Karpas-422 (cell line): ENCODE data around the gene TIPIN. TPM values are rescaled to one million over a fixed set of nuclear protein-coding genes. Genes with fewer than 3 reads are reported as not detected.

Experiments
- DNase-seq: peaks from one replicate; pipeline ENCODE4 v3.0.0-alpha.2; 2015
- H2AFZ ChIP-seq: fragments of 200-600 bp; sonication (generic); 2 replicates; pipeline ENCODE4 v1.6.1; 2014; ENCODE audit warnings: antibody characterized with exemption, low read length, mixed read lengths
- H3K27ac ChIP-seq: fragments of 200-600 bp; sonication (generic); 2 replicates; pipeline ENCODE4 v1.5.1; 2014; ENCODE audit warnings: mild to moderate bottlenecking, low read length, moderate library complexity
- H3K27me3 ChIP-seq: fragments of 200-600 bp; sonication (generic); 2 replicates; pipeline ENCODE4 v1.6.1; 2014; ENCODE audit warnings: low read length, mixed read lengths
- H3K36me3 ChIP-seq: fragments of 200-600 bp; sonication (generic); 2 replicates; pipeline ENCODE4 v1.6.1; 2014; ENCODE audit warnings: low read length, mixed read lengths; ENCODE audit not compliant: insufficient read depth
- H3K4me1 ChIP-seq: fragments of 200-600 bp; sonication (generic); 2 replicates; pipeline ENCODE4 v1.6.1; 2014; ENCODE audit warnings: mild to moderate bottlenecking, low read length, mixed read lengths
- H3K4me2 ChIP-seq: fragments of 200-600 bp; sonication (generic); 2 replicates; pipeline ENCODE4 v1.6.1; 2014; ENCODE audit warnings: low read length, low read depth, mild to moderate bottlenecking; ENCODE audit not compliant: poor library complexity, severe bottlenecking
- H3K4me3 ChIP-seq: fragments of 200-600 bp; sonication (generic); 2 replicates; pipeline ENCODE4 v1.5.1; 2014; ENCODE audit warnings: mild to moderate bottlenecking, antibody characterized with exemption, low read length, mixed read lengths
- H3K79me2 ChIP-seq: fragments of 200-600 bp; sonication (generic); 2 replicates; pipeline ENCODE4 v1.6.1; 2014; ENCODE audit warnings: mild to moderate bottlenecking, low read length, mixed read lengths
- H3K9ac ChIP-seq: fragments of 200-600 bp; sonication (generic); 2 replicates; pipeline ENCODE4 v1.6.0; 2014; ENCODE audit warnings: low read length
- H3K9me2 ChIP-seq: fragments of 200-600 bp; sonication (generic), shearing (Covaris generic); replicated peaks from 2 replicates; pipeline ENCODE4 v1.6.0; 2014; ENCODE audit warnings: mild to moderate bottlenecking, low read length, moderate library complexity; ENCODE audit not compliant: insufficient read depth
- H3K9me3 ChIP-seq: fragments of 300-700, 200-600 bp; sonication (generic); 2 replicates; pipeline ENCODE4 v1.6.1; 2014; ENCODE audit warnings: low read length, mixed read lengths
- H4K20me1 ChIP-seq: fragments of 200-600 bp; sonication (generic); 2 replicates; pipeline ENCODE4 v1.6.1; 2014; ENCODE audit warnings: mild to moderate bottlenecking, antibody characterized with exemption, low read length, low read depth; ENCODE audit not compliant: insufficient read depth
- total RNA-seq: library from RNA; depleted of rRNA; stranded (reverse); fragments of >200 nt; shearing (Covaris generic); gene quantifications from 2 replicates; pipeline ENCODE4 v1.2.3, GENCODE V29; 2014; ENCODE audit warnings: low replicate concordance; rRNA removed

The TIPIN gene
- 8.4 and 16.5 TPM in 2 replicates for total RNA-seq

DNA sequence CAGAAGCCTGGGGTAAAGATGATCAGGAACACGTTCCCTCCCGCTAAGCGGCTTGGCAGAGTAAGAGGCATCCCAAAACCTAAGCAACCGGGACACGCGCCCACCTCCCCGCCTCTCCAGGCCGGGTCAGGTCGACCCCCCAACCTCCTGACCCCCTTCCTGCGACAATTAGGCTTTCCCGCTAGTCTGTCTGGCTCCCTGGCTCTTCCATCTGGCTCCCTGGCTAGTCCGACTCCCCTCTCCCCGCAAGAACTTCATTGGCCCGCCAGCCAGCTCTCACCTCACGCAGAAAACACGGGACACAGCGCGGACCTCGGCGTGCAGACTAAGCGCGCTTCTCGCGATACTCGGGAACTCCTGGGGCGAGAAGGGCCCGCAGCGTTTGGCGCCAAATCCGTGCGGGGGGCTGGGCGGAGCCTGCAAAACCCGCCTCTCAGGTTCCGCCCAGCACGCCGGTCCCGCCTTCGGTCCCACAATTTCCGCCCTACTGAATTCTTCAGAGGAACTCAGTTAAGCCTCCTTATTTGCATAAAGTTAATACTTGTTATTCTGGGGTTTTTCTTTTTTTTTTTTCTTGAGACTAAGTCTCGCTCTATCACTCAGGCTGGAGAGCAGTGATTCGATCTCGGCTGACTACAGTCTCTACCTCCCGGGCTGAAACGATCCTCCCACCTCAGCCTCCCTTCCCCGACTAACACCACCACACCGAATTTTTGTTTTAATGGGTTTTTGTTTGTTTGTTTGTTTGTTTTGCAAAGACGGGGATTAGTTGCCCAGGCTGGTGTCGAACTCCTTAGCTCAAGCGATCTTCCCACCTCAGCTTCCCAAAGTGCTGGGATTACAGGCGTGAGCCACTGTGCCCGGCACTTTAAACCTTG is at the start of gene TIPIN:
Gene TIPIN (minus strand): TSS at position 327 of the 878 bp plus-strand sequence. CDS start 3,738 bp downstream, outside the sequence.
- H3K9me3 ChIP-seq: no peaks in the 10 kb centered on the region

GRCh38 chr15:66405615-66406014 is 49.1 kb upstream of the TIPIN start:
- Histone ChIP-seq H3K4me1 (peaks cover 83% of the 10 kb centered on the region), H4K20me1 (0 out of 2 replicates have a peak, but pooled peaks cover 3% of the 10 kb centered on the region)

More for the DNA sequence above, at the start of gene TIPIN:
- Histone ChIP-seq H3K9me2 (no peaks in the 10 kb centered on the region), H3K79me2 (peaks cover 34% of the 10 kb centered on the region), H3K27me3 (no peaks in the 10 kb centered on the region), H3K4me2 (peak within 1 kb of the TSS; percentile 84), H3K4me1 (peaks cover 30% of the 10 kb centered on the region), H3K27ac (peak within 1 kb of the TSS; percentile 65), H2AFZ (peak within 1 kb of the TSS; percentile 74; the same call in 1 of the 2 replicates), H3K9ac (peak within 1 kb of the TSS; percentile 86), H4K20me1 (no peaks in the 10 kb centered on the region), H3K36me3 (peaks cover 8% of the 10 kb centered on the region; the same call in 1 of the 2 replicates), H3K4me3 (peak within 1 kb of the TSS; percentile 85)
- DNase-seq: peak; percentile 100

DNA sequence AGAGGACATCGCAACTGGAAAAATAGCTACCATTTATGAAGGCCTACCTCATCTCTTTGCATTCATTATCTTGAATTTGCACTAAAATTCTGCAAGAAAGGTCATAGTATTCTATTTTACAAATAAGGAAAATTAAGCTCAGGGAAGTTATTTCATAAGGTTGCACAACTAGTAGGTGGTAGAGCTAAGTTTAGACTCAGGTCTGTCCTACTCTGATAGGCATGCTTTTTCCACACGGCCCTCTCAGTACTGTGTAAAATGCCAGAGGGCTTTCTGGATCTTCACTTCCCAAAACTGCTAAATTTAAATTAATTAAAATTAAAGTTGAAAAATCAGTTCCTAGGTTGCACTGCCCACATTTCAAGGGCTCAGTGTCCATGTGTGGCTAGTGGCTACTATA is 48.5 kb upstream of the TIPIN start:
- H3K79me2 ChIP-seq: peaks cover 100% of the 10 kb centered on the region
- H3K9ac ChIP-seq: no peak overlapping the region
- H3K9me3 ChIP-seq: no peaks in the 10 kb centered on the region
- no peaks in the 10 kb centered on the region for H3K9me2 ChIP-seq
- 0 out of 2 replicates have a peak overlapping the region, but pooled peaks have one; percentile 8 for H3K27ac ChIP-seq
- peak overlapping the region; percentile 0 for H3K4me2 ChIP-seq
- H3K27me3 ChIP-seq: no peaks in the 10 kb centered on the region
- no peak overlapping the region for H2AFZ ChIP-seq
- peaks cover 9% of the 10 kb centered on the region; the same call in 1 of the 2 replicates for H3K36me3 ChIP-seq
- H4K20me1 ChIP-seq: 0 out of 2 replicates have a peak, but pooled peaks cover 3% of the 10 kb centered on the region
- peaks cover 89% of the 10 kb centered on the region for H3K4me1 ChIP-seq
- no peak for DNase-seq
- no peak overlapping the region for H3K4me3 ChIP-seq

More at GRCh38 chr15:66405615-66406014, 49.1 kb upstream of the TIPIN start:
- H3K36me3 ChIP-seq: peaks cover 14% of the 10 kb centered on the region
- no peak overlapping the region for H2AFZ ChIP-seq
- H3K9ac ChIP-seq: no peak overlapping the region
- no peaks in the 10 kb centered on the region for H3K9me3 ChIP-seq
- no peak for DNase-seq
- H3K27me3 ChIP-seq: no peaks in the 10 kb centered on the region
- peak overlapping the region; percentile 0 for H3K4me2 ChIP-seq
- 0 out of 2 replicates have a peak overlapping the region, but pooled peaks have one; percentile 6 for H3K27ac ChIP-seq
- no peak overlapping the region for H3K4me3 ChIP-seq
- H3K79me2 ChIP-seq: peaks cover 100% of the 10 kb centered on the region
- H3K9me2 ChIP-seq: no peaks in the 10 kb centered on the region

DNA sequence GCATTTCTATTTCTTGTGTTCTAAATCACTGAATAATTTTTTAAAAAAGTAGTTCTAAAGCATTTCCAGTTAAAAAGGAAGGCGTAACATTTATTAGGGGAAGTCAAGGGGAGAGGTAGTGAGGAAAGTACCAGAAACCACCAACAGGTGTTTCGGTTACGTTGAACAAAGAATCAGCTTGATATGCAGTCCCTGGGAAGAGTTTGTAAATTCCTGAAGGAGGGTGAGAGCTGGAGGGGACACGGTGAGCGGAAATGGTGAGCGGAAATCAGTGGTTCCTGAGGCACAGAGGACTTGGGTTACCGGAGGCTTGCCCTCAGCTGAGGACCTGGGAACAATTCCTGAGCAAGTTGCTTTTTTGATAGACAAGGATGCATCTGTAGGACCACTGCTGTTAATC is 48.0 kb upstream of the TIPIN start:
- Histone ChIP-seq H4K20me1 (no peaks in the 10 kb centered on the region), H3K4me3 (no peak overlapping the region), H3K36me3 (peaks cover 7% of the 10 kb centered on the region; the same call in 1 of the 2 replicates), H2AFZ (no peak overlapping the region), H3K9me3 (no peaks in the 10 kb centered on the region), H3K4me1 (peaks cover 88% of the 10 kb centered on the region), H3K9ac (no peak overlapping the region), H3K9me2 (no peaks in the 10 kb centered on the region), H3K27me3 (no peaks in the 10 kb centered on the region), H3K4me2 (no peak overlapping the region), H3K27ac (0 out of 2 replicates have a peak overlapping the region, but pooled peaks have one; percentile 8), H3K79me2 (peaks cover 99% of the 10 kb centered on the region)
- DNase-seq: no peak

DNA sequence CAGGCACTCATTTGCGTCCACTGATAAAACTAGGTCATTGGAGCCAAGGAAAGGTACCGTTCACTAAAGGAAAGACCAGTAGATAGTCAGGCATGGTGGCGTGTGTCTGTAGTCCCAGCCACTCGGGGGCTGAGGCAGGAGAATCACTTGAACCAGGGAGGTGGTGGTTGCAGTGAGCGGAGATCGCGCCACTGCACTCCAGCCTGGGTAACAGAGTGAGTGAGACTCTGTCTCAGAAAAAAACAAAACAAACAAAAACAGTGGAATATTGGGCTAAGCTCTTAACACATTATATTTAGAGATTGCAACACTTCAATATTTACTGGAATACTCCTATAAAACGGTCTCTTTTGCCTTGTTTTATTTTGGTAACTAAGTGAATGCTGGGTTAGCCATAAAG is 47.6 kb upstream of the TIPIN start:
- Histone ChIP-seq H3K36me3 (peaks cover 4% of the 10 kb centered on the region; the same call in 1 of the 2 replicates), H3K27ac (peak overlapping the region; percentile 85; the same call in 1 of the 2 replicates), H2AFZ (no peak overlapping the region), H3K9ac (no peak overlapping the region), H3K4me2 (peak overlapping the region; percentile 11), H3K9me2 (no peaks in the 10 kb centered on the region), H3K4me1 (peaks cover 88% of the 10 kb centered on the region), H4K20me1 (no peaks in the 10 kb centered on the region), H3K27me3 (no peaks in the 10 kb centered on the region), H3K79me2 (peaks cover 99% of the 10 kb centered on the region), H3K9me3 (no peaks in the 10 kb centered on the region), H3K4me3 (no peak overlapping the region)
- no peak for DNase-seq

DNA sequence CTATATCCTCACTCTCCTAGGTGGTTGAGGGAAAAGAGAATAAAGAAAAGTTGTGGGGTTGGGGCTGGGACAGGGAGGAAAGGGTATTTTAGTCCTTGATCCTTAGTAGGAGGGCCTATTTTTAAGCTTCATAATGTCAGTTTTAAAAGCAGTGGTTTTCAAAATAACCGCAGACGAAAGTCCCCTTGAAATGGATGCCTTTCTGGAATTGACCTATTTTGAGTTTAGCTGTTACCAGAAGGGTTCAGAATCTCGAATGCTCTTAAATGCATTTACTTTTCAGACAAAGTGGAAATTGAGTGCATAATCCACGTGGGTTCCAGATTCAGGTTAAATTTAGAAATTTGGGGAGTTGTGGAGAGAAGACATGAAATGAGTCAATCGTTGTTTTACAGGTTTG is 46.8 kb upstream of the TIPIN start:
- H3K4me1 ChIP-seq: peaks cover 84% of the 10 kb centered on the region

DNA sequence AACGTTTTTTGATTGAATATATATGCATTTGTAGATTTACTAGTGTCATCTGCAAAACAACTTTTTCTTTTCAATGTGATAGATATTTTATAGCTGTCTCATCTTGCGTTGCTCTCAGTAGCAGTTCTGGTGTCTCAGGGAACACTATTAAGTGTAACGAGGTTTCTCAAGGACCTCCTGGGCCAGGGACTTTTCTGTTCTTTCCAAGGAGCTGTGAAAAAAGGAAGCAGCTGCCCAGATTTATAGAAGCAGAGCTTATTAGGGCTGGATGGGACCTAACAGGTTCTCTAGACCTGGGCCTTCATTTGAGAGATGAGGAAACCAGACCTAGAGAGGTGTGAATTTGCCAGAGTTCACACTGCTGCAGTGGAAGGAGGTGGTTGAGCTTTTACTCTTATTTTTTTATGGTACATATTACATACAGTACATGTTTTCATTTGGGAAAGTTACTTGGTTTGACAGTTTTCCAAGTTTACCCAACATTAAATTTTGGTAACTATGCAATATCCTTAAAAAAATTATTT is 46.3 kb upstream of the TIPIN start:
- Histone ChIP-seq H3K4me3 (no peak overlapping the region), H3K9me2 (no peaks in the 10 kb centered on the region), H3K27me3 (no peaks in the 10 kb centered on the region), H3K79me2 (peaks cover 99% of the 10 kb centered on the region), H2AFZ (no peak overlapping the region), H3K36me3 (no peaks in the 10 kb centered on the region), H3K4me1 (peaks cover 82% of the 10 kb centered on the region), H3K9ac (peak overlapping the region; percentile 22; the same call in 1 of the 2 replicates), H4K20me1 (no peaks in the 10 kb centered on the region), H3K4me2 (peak overlapping the region; percentile 72), H3K27ac (peak overlapping the region; percentile 85), H3K9me3 (no peaks in the 10 kb centered on the region)
- DNase-seq: no peak

More for the DNA sequence above, 46.8 kb upstream of the TIPIN start:
- Histone ChIP-seq H2AFZ (no peak overlapping the region), H3K36me3 (no peaks in the 10 kb centered on the region), H4K20me1 (no peaks in the 10 kb centered on the region), H3K9me2 (no peaks in the 10 kb centered on the region), H3K4me2 (peak overlapping the region; percentile 72), H3K79me2 (peaks cover 99% of the 10 kb centered on the region), H3K9ac (no peak overlapping the region; the same call in 1 of the 2 replicates), H3K4me3 (no peak overlapping the region), H3K9me3 (no peaks in the 10 kb centered on the region), H3K27ac (peak overlapping the region; percentile 85), H3K27me3 (no peaks in the 10 kb centered on the region)
- no peak for DNase-seq
